Measurements from ENCODE around the gene MTFR2.
A peak's percentile ranks its signal among the peaks of the same experiment; 100 is the strongest.

Gene MTFR2
- total RNA-seq = 1.0 to 3.9 (median 3.5) reads per million in 3 donors

DNA sequence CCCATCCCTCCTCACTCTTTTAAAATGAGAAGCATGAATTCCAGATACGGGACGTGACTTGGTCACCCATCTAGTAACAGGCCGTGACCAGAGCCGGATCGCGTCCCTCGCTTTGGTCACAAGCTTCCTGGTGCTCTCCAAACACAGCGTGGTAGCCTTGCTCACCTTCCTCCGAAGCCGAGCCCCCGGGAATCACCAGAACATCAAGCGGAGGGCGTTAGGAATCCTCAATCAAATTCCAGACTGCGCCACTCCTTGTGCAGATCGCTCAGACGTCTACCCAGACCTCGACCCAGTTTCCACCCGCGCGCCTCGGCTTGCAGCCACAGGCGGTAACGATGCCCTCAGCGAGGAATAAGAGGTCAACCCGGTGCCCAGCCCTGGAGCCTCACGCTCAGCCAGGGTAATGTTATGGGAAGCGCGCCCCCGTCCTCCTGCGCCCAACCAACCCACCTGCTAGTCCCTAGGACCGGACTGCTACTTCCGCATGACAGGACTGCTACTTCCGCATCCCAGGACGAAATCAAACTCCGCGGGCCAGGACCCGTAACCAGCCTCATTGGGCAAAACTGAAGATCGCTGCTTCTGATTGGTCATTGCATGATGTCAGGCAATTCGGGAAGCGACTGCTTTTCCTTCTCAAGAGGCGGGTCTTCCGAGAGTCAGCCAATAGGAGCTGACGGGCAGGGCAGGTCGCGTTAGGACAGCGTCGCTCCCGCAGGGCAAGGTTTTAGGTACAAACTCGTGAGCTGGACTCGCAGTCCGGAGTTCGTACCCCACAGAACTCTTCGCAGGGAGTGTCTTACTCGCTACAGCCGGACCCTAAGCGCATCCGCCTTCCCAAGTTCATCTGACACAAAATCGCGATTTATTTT is at the start of gene MTFR2:
Gene MTFR2, minus strand, starts transcription at position 501 of the 875 bp plus-strand sequence. CDS start 1,212 bp downstream, outside the sequence.
- Histone ChIP-seq H3K9me3 (ENCODE audit: control insufficient read depth, low read length) (no peaks in the 10 kb centered on the region), H3K27me3 (replicated peaks; ENCODE audit: control insufficient read depth, insufficient read depth, low read length, poor library complexity, severe bottlenecking) (no peaks in the 10 kb centered on the region), H3K4me1 (ENCODE audit: control insufficient read depth, insufficient read depth, low read length, poor library complexity, severe bottlenecking) (peaks cover 10% of the 10 kb centered on the region), H3K36me3 (ENCODE audit: control insufficient read depth, insufficient read depth, low read length) (no peaks in the 10 kb centered on the region), H3K4me3 (ENCODE audit: insufficient read depth, low read depth, low read length, poor library complexity, severe bottlenecking) (peak within 1 kb of the TSS; percentile 75), H3K27ac (ENCODE audit: insufficient read depth, low read length, poor library complexity, severe bottlenecking) (peak within 1 kb of the TSS; percentile 36)
- peak; percentile 89 to 95 (median 92) for DNase-seq

- Histone ChIP-seq H3K9me3 (ENCODE audit: control insufficient read depth, low read length) (no peaks in the 10 kb centered on the region), H3K27ac (ENCODE audit: insufficient read depth, low read length, poor library complexity, severe bottlenecking) (no peak overlapping the region), H3K4me1 (ENCODE audit: control insufficient read depth, insufficient read depth, low read length, poor library complexity, severe bottlenecking) (peaks cover 14% of the 10 kb centered on the region), H3K27me3 (replicated peaks; ENCODE audit: control insufficient read depth, insufficient read depth, low read length, poor library complexity, severe bottlenecking) (no peaks in the 10 kb centered on the region), H3K4me3 (ENCODE audit: insufficient read depth, low read depth, low read length, poor library complexity, severe bottlenecking) (no peak overlapping the region), H3K36me3 (ENCODE audit: control insufficient read depth, insufficient read depth, low read length) (no peaks in the 10 kb centered on the region)
- no peak for DNase-seq
Measured at GRCh38 chr6:136294621-136295020, 44.5 kb upstream of the MTFR2 start.

GRCh38 chr6:136290410-136291010 is 40.4 kb upstream of the MTFR2 start:
- H3K9me3 ChIP-seq (ENCODE audit: control insufficient read depth, low read length) = no peaks in the 10 kb centered on the region
- no peaks in the 10 kb centered on the region for H3K27me3 ChIP-seq (replicated peaks; ENCODE audit: control insufficient read depth, insufficient read depth, low read length, poor library complexity, severe bottlenecking)
- H3K4me1 ChIP-seq (ENCODE audit: control insufficient read depth, insufficient read depth, low read length, poor library complexity, severe bottlenecking) = peaks cover 23% of the 10 kb centered on the region
- peak overlapping the region; percentile 73 for H3K4me3 ChIP-seq (ENCODE audit: insufficient read depth, low read depth, low read length, poor library complexity, severe bottlenecking)
- DNase-seq = peak; percentile 77 to 82 (median 79)
- no peaks in the 10 kb centered on the region for H3K36me3 ChIP-seq (ENCODE audit: control insufficient read depth, insufficient read depth, low read length)
- H3K27ac ChIP-seq (ENCODE audit: insufficient read depth, low read length, poor library complexity, severe bottlenecking) = peak overlapping the region; percentile 100

- Histone ChIP-seq H3K4me3 (ENCODE audit: insufficient read depth, low read depth, low read length, poor library complexity, severe bottlenecking) (peak within 1 kb of the TSS; percentile 89), H3K36me3 (ENCODE audit: control insufficient read depth, insufficient read depth, low read length) (no peaks in the 10 kb centered on the region), H3K9me3 (ENCODE audit: control insufficient read depth, low read length) (no peaks in the 10 kb centered on the region), H3K27ac (ENCODE audit: insufficient read depth, low read length, poor library complexity, severe bottlenecking) (peak within 1 kb of the TSS; percentile 100), H3K4me1 (ENCODE audit: control insufficient read depth, insufficient read depth, low read length, poor library complexity, severe bottlenecking) (peaks cover 29% of the 10 kb centered on the region), H3K27me3 (replicated peaks; ENCODE audit: control insufficient read depth, insufficient read depth, low read length, poor library complexity, severe bottlenecking) (no peaks in the 10 kb centered on the region)
- DNase-seq = peak; percentile 99
Measured at GRCh38 chr6:136289579-136290409, 39.7 kb upstream of the MTFR2 start, which contains the start of gene BCLAF1. Gene BCLAF1 (minus strand): TSS chr6:136289846. CDS start chr6:136279866, 9,980 bp downstream.

GRCh38 chr6:136289327-136289578 is 39.1 kb upstream of the MTFR2 start:
- H3K4me3 ChIP-seq (ENCODE audit: insufficient read depth, low read depth, low read length, poor library complexity, severe bottlenecking) = peak overlapping the region; percentile 89
- H3K9me3 ChIP-seq (ENCODE audit: control insufficient read depth, low read length) = no peaks in the 10 kb centered on the region
- DNase-seq = peak; percentile 89 to 92 (median 91)
- H3K27me3 ChIP-seq (replicated peaks; ENCODE audit: control insufficient read depth, insufficient read depth, low read length, poor library complexity, severe bottlenecking) = no peaks in the 10 kb centered on the region
- peaks cover 34% of the 10 kb centered on the region for H3K4me1 ChIP-seq (ENCODE audit: control insufficient read depth, insufficient read depth, low read length, poor library complexity, severe bottlenecking)
- peak overlapping the region; percentile 100 for H3K27ac ChIP-seq (ENCODE audit: insufficient read depth, low read length, poor library complexity, severe bottlenecking)
- H3K36me3 ChIP-seq (ENCODE audit: control insufficient read depth, insufficient read depth, low read length) = no peaks in the 10 kb centered on the region

DNA sequence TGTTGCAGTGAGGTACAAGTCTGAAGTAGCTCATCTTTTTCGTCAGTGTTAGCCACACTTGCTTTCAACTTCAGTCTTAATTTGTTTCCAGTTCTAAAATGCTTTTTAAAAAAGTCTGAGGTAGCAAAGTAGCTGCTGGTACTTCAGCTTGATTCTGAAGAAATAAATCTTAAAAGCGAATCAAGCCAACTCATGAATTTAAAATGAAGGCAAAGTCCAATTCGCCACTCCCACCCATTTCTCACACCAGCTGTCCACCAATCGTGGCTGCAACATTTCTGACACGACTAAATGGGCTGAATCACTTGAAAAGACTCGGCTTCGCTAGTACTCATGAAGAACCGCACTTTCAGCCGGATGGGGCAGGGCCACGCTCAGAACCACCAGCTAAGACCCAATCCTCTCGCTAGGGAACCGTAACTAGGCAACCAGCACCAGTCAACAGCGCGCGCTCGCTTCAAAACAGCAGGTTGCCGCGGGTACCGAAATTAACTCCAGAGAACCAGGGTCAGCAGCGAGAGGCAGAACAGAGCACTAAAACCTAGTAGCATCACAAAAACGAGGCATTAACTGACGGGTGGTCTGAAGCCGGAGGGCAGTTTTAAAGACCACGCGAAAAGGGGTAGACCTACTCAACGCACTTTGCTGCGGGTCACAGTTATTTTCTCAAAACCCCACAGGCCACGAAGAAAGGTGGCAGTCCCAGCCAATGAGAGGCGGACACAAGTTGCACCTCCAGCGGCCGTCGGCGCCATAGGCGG is 38.6 kb upstream of the MTFR2 start:
- no peaks in the 10 kb centered on the region for H3K36me3 ChIP-seq (ENCODE audit: control insufficient read depth, insufficient read depth, low read length)
- H3K4me3 ChIP-seq (ENCODE audit: insufficient read depth, low read depth, low read length, poor library complexity, severe bottlenecking) = peak overlapping the region; percentile 89
- peaks cover 39% of the 10 kb centered on the region for H3K4me1 ChIP-seq (ENCODE audit: control insufficient read depth, insufficient read depth, low read length, poor library complexity, severe bottlenecking)
- H3K9me3 ChIP-seq (ENCODE audit: control insufficient read depth, low read length) = no peaks in the 10 kb centered on the region
- no peaks in the 10 kb centered on the region for H3K27me3 ChIP-seq (replicated peaks; ENCODE audit: control insufficient read depth, insufficient read depth, low read length, poor library complexity, severe bottlenecking)
- H3K27ac ChIP-seq (ENCODE audit: insufficient read depth, low read length, poor library complexity, severe bottlenecking) = peak overlapping the region; percentile 100
- peak; percentile 91 to 93 (median 92) for DNase-seq

DNA sequence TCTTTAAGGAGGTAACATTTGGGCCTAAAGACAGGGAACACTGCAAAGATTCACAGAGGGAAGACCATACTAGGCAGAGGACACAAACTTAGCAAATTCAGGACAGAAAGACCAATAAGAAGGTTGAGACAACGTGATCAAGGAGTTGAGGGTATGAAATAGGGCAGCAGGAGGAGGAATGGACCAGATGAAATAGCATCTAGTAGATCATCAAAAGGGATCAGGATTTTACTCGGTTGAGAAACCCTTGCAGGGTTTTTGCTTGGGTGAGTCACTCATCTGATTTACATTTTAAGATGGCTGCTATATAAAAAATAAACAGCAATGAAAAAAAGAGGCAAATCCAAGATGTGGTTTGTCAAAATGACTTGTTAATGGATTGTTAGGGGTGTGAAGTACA is 34.8 kb upstream of the MTFR2 start:
- Histone ChIP-seq H3K36me3 (ENCODE audit: control insufficient read depth, insufficient read depth, low read length) (peaks cover 18% of the 10 kb centered on the region), H3K27ac (ENCODE audit: insufficient read depth, low read length, poor library complexity, severe bottlenecking) (peak overlapping the region; percentile 58), H3K27me3 (replicated peaks; ENCODE audit: control insufficient read depth, insufficient read depth, low read length, poor library complexity, severe bottlenecking) (no peaks in the 10 kb centered on the region), H3K4me1 (ENCODE audit: control insufficient read depth, insufficient read depth, low read length, poor library complexity, severe bottlenecking) (peaks cover 48% of the 10 kb centered on the region), H3K9me3 (ENCODE audit: control insufficient read depth, low read length) (no peaks in the 10 kb centered on the region), H3K4me3 (ENCODE audit: insufficient read depth, low read depth, low read length, poor library complexity, severe bottlenecking) (peak overlapping the region; percentile 12)
- DNase-seq = no peak

GRCh38 chr6:136282906-136283305 is 32.8 kb upstream of the MTFR2 start:
- H3K27me3 ChIP-seq (replicated peaks; ENCODE audit: control insufficient read depth, insufficient read depth, low read length, poor library complexity, severe bottlenecking) = no peaks in the 10 kb centered on the region
- no peak for DNase-seq
- peaks cover 32% of the 10 kb centered on the region for H3K36me3 ChIP-seq (ENCODE audit: control insufficient read depth, insufficient read depth, low read length)
- no peaks in the 10 kb centered on the region for H3K9me3 ChIP-seq (ENCODE audit: control insufficient read depth, low read length)
- no peak overlapping the region for H3K4me3 ChIP-seq (ENCODE audit: insufficient read depth, low read depth, low read length, poor library complexity, severe bottlenecking)
- peaks cover 44% of the 10 kb centered on the region for H3K4me1 ChIP-seq (ENCODE audit: control insufficient read depth, insufficient read depth, low read length, poor library complexity, severe bottlenecking)
- H3K27ac ChIP-seq (ENCODE audit: insufficient read depth, low read length, poor library complexity, severe bottlenecking) = peak overlapping the region; percentile 14

- peaks cover 35% of the 10 kb centered on the region for H3K4me1 ChIP-seq (ENCODE audit: control insufficient read depth, insufficient read depth, low read length, poor library complexity, severe bottlenecking)
- no peaks in the 10 kb centered on the region for H3K27me3 ChIP-seq (replicated peaks; ENCODE audit: control insufficient read depth, insufficient read depth, low read length, poor library complexity, severe bottlenecking)
- H3K36me3 ChIP-seq (ENCODE audit: control insufficient read depth, insufficient read depth, low read length) = peaks cover 44% of the 10 kb centered on the region
- H3K9me3 ChIP-seq (ENCODE audit: control insufficient read depth, low read length) = no peaks in the 10 kb centered on the region
- DNase-seq = no peak
- no peak overlapping the region for H3K27ac ChIP-seq (ENCODE audit: insufficient read depth, low read length, poor library complexity, severe bottlenecking)
- H3K4me3 ChIP-seq (ENCODE audit: insufficient read depth, low read depth, low read length, poor library complexity, severe bottlenecking) = no peak overlapping the region
Measured at GRCh38 chr6:136280032-136280609, 30.0 kb upstream of the MTFR2 start.
